Glomerular visceral epithelial cell (primary cell): Measurements from ENCODE around the gene THAP4.

ENCODE experiments used
- DNase-seq: peaks from one replicate; pipeline ENCODE4 v3.0.0-alpha.2; 2016; ENCODE audit errors: extremely low spot score

THAP4 gene

GRCh38 chr2:241563981-241564595 is 72.9 kb downstream of the THAP4 start:
- DNase-seq: no peak

GRCh38 chr2:241563571-241563980 is 73.4 kb downstream of the THAP4 start:
- no peak for DNase-seq

- no peak for DNase-seq
These were observed 73.9 kb downstream of the THAP4 start for GRCh38 chr2:241563031-241563507.

GRCh38 chr2:241562269-241562891 is 74.6 kb downstream of the THAP4 start:
- no peak for DNase-seq

DNA sequence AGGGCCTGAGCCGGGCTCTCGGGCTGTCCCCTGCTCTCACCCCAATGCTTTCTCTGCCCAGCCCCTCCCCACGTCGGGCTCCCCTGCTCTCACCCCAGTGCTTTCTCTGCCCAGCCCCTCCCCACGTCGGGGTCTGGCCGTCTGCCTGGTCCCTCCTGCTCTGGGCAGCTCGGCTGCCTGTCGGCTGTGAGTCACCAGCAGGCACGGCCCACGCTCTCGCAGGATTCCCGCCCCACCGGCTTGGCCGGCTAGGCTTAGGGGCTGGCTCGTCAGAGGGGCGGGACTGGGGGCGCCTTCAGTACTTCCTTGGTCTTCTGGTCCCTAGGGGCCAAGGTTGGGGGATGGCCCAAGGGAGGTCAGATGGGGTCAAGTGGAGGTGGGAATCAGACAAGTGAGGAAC is 75.1 kb downstream of the THAP4 start:
- peak; percentile 74 for DNase-seq

DNA sequence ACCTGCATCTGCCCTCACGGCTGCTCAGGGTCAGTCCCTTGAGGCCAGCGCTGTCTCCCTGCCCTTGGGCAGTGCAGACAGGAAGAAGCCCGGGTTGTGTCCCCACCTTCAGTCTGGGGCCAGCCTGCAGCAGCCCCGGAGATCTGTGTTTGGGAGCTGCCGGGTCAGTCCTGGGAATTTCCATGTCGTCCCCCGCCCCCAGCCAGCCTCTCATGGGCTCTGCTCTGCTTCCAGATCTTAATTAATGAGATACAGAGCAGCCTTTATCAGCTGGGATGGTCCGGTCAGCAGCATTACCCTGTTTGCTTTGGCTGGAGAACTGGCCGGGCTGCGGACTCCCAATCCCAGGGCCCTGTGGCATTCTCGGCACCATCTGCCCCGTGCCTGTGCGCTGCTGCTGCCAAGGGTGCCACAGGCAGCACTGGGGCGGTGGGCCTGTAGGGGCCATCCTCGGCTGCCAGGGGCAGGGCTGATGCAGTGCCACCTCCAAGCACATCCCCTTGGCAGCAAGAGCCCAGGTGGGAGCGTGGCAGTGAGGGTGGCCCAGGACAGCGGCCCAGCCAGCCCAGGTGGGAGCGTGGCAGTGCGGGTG is 76.0 kb downstream of the THAP4 start:
- no peak for DNase-seq

GRCh38 chr2:241560162-241560882 is 76.6 kb downstream of the THAP4 start:
- DNase-seq: no peak

- peak; percentile 65 for DNase-seq
These were observed 77.4 kb downstream of the THAP4 start for GRCh38 chr2:241559323-241560161.

GRCh38 chr2:241558532-241559322 is 78.2 kb downstream of the THAP4 start, which contains the start of gene BOK:
Gene BOK (plus strand): TSS chr2:241558745. CDS start chr2:241559484, 739 bp downstream.
- peak; percentile 87 for DNase-seq

DNA sequence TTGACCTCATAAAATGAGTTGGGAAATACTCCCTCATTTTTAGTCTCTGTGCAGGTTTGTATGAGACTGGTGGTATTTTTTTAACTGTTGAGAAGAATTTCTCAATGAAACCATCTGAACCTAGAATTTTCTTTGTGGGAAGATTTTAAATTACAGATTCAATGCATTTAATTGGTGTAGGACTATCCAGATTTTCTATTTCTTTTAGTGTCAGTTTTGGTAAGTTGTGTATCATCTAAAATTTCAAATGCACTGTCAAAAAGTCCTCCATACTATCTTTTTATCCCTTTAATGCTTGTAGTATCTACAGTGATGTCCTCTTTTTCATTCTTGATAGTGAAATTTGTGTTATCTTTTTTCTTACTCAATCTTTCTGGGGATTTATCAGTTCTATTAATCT is 80.2 kb downstream of the THAP4 start:
- no peak for DNase-seq

- no peak for DNase-seq
These were observed 81.2 kb downstream of the THAP4 start for GRCh38 chr2:241555711-241556110.

- no peak for DNase-seq
These were observed 82.2 kb downstream of the THAP4 start for GRCh38 chr2:241554610-241555322.

GRCh38 chr2:241553981-241554380 is 83.0 kb downstream of the THAP4 start:
- DNase-seq: no peak

- DNase-seq: no peak
These were observed 83.5 kb downstream of the THAP4 start for GRCh38 chr2:241553512-241553830.

- DNase-seq: no peak
These were observed 84.8 kb downstream of the THAP4 start for GRCh38 chr2:241551998-241552737.

GRCh38 chr2:241551599-241551997 is 85.4 kb downstream of the THAP4 start:
- DNase-seq: no peak

DNA sequence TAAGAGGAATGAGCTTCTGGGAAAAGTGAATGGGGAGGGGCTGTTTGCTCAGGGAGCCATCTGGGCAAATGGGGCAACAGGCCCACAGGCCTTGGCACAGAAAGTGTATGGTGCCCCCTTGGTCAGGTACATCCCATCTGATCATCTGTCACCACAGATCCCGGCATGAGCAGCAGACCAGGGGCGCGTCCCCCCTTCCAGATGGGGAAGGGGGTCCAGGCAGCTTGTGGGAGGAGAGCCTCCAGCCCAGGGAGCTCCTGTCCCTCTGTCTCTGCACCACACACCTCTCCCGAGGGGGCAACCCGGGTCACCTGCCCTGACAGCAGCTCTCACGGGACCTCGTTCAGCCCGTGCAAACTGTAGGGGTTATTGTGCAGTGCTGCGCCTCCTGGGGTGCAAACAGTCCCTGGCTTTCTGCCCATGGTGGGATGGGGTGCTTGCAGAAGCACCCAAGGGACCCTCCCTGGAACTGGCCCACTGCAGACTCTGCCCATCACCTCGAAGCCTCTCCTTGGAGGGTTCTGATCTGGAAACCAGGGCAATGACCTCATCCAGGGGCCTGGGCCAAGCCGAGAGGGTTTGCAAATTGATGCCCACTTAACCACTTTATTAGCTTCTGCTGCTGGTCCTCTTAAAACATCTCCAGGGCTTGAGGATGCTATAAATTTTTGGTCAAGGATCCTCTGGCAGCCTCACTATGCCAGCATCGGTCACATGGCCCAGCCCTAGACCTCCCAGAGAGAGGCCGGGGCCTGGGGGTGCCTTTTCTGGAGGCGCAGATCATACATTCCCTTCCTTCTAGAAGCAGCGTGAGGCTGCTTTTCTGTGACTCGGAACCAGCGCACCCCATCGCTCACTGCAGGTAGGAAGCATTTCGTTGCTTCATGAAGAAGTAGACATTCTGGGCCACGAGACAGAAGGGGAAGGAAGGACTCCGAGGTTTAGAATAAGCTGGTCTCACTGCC is 86.1 kb downstream of the THAP4 start:
- DNase-seq: no peak

DNA sequence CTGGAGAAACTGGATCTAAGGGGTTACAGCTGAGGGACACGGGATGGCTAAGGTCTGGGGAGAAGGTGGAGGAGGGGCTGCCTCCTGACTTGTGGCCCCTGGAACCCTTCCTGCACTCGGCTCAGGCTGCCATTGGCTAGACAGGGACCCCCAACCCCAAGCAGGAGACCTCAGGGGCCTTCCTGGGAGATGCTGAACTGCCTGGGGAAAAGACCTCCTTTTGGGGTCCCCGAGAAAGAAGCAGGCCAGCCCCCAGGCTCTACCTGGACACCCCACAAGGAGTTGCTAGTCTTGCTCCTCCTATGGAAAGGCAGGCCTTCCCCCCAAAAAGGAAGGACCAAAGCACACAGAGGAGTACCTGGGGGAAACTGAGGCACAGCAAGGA is 88.5 kb downstream of the THAP4 start:
- no peak for DNase-seq
